ENCODE data around the gene TCF20. TPM values are rescaled to one million over a fixed set of nuclear protein-coding genes. Genes with fewer than 3 reads are reported as not detected.

The TCF20 gene
- total RNA-seq, 1 donor from 2014 or later = 31.0 TPM

GRCh38 chr22:42257386-42257785 lies 13.1 kb downstream of the TCF20 start:
- DNase-seq (ENCODE audit: low spot score) = no peak
- H3K4me3 Mint-ChIP-seq (ENCODE audit: unreplicated experiment) = no peak overlapping the region
- peaks cover 28% of the 10 kb centered on the region for H3K4me1 Mint-ChIP-seq (ENCODE audit: low read depth)
- H3K9me3 Mint-ChIP-seq (ENCODE audit: low read depth) = no peaks in the 10 kb centered on the region
- no peak overlapping the region for H3K27ac Mint-ChIP-seq (ENCODE audit: unreplicated experiment)
- TF ChIP-seq CTCF (IDR thresholded peaks at IDR 0.05) = no peak
- H3K36me3 Mint-ChIP-seq (ENCODE audit: low read depth) = no peaks in the 10 kb centered on the region
- H3K27me3 Mint-ChIP-seq (ENCODE audit: low read depth) = no peaks in the 10 kb centered on the region

- H3K9me3 Mint-ChIP-seq (ENCODE audit: low read depth) = no peaks in the 10 kb centered on the region
- H3K27me3 Mint-ChIP-seq (ENCODE audit: low read depth) = no peaks in the 10 kb centered on the region
- peaks cover 28% of the 10 kb centered on the region for H3K4me1 Mint-ChIP-seq (ENCODE audit: low read depth)
- H3K4me3 Mint-ChIP-seq (ENCODE audit: unreplicated experiment) = no peak overlapping the region
- no peak overlapping the region for H3K27ac Mint-ChIP-seq (ENCODE audit: unreplicated experiment)
- no peak for DNase-seq (ENCODE audit: low spot score)
- TF ChIP-seq CTCF (IDR thresholded peaks at IDR 0.05) = no peak
- H3K36me3 Mint-ChIP-seq (ENCODE audit: low read depth) = no peaks in the 10 kb centered on the region
Measured at GRCh38 chr22:42256930-42257329, 13.5 kb downstream of the TCF20 start.

- DNase-seq (ENCODE audit: low spot score) = no peak
- Mint-ChIP-seq H3K27ac (ENCODE audit: unreplicated experiment) (no peak overlapping the region), H3K4me3 (ENCODE audit: unreplicated experiment) (no peak overlapping the region), H3K27me3 (ENCODE audit: low read depth) (no peaks in the 10 kb centered on the region), H3K36me3 (ENCODE audit: low read depth) (no peaks in the 10 kb centered on the region), H3K4me1 (ENCODE audit: low read depth) (peaks cover 25% of the 10 kb centered on the region), H3K9me3 (ENCODE audit: low read depth) (no peaks in the 10 kb centered on the region)
- TF ChIP-seq CTCF (IDR thresholded peaks at IDR 0.05) = no peak
Measured at GRCh38 chr22:42256220-42256619, 14.2 kb downstream of the TCF20 start.

- H3K9me3 Mint-ChIP-seq (ENCODE audit: low read depth) = no peaks in the 10 kb centered on the region
- no peak for TF ChIP-seq CTCF (IDR thresholded peaks at IDR 0.05)
- no peak overlapping the region for H3K4me3 Mint-ChIP-seq (ENCODE audit: unreplicated experiment)
- no peaks in the 10 kb centered on the region for H3K36me3 Mint-ChIP-seq (ENCODE audit: low read depth)
- no peaks in the 10 kb centered on the region for H3K27me3 Mint-ChIP-seq (ENCODE audit: low read depth)
- no peak for DNase-seq (ENCODE audit: low spot score)
- no peak overlapping the region for H3K27ac Mint-ChIP-seq (ENCODE audit: unreplicated experiment)
- H3K4me1 Mint-ChIP-seq (ENCODE audit: low read depth) = no peaks in the 10 kb centered on the region
Measured at GRCh38 chr22:42249831-42250230, 20.6 kb downstream of the TCF20 start.

- Mint-ChIP-seq H3K4me1 (ENCODE audit: low read depth) (no peaks in the 10 kb centered on the region), H3K27me3 (ENCODE audit: low read depth) (no peaks in the 10 kb centered on the region), H3K4me3 (ENCODE audit: unreplicated experiment) (no peak overlapping the region), H3K9me3 (ENCODE audit: low read depth) (no peaks in the 10 kb centered on the region), H3K36me3 (ENCODE audit: low read depth) (peaks cover 2% of the 10 kb centered on the region), H3K27ac (ENCODE audit: unreplicated experiment) (no peak overlapping the region)
- DNase-seq (ENCODE audit: low spot score) = no peak
- no peak for TF ChIP-seq CTCF (IDR thresholded peaks at IDR 0.05)
Measured at GRCh38 chr22:42248995-42249394, 21.5 kb downstream of the TCF20 start.

Data from chondrocyte (in vitro differentiated cells).